BJ (cell line): ENCODE data around the gene TCF4. TPM values are rescaled to one million over a fixed set of nuclear protein-coding genes. Genes with fewer than 3 reads are reported as not detected.

ENCODE experiments used
- CTCF ChIA-PET: fragments of 350-600 bp; formaldehyde crosslinking; extraction: SDS; loops from one replicate; lab custom pipeline; 2021; ENCODE audit warnings: antibody characterized with exemption, inconsistent platforms; lab: Yijun Ruan, JAX
- POLR2A ChIA-PET: fragments of 300-600 bp; sonication (Branson Sonifier 250); formaldehyde crosslinking; extraction: SDS; loops from one replicate; lab custom pipeline; 2021; ENCODE audit warnings: antibody characterized with exemption; lab: Charles Lee
- DNase-seq: peaks from one replicate; pipeline ENCODE4 v3.0.0-alpha.2; 2011; ENCODE audit warnings: low read depth
- H3K27me3 ChIP-seq: 2 replicates; pipeline ENCODE4 v1.6.0; 2011; ENCODE audit warnings: low read length; ENCODE audit not compliant: control insufficient read depth, insufficient read depth
- H3K36me3 ChIP-seq: 2 replicates; pipeline ENCODE4 v1.5.1; 2011; ENCODE audit warnings: low read length; ENCODE audit not compliant: control insufficient read depth, insufficient read depth
- H3K4me3 ChIP-seq: 2 replicates; pipeline ENCODE4 v1.5.1; 2011; ENCODE audit warnings: low read depth, mild to moderate bottlenecking, control low read depth, low read length
- polyA plus RNA-seq: library from polyadenylated mRNA; depleted of rRNA; stranded (reverse); fragments of >200 nt; gene quantifications from 2 replicates; pipeline ENCODE4 v1.2.3, GENCODE V29; 2011
- TF ChIP-seq, protein P1 (sequence below): IDR thresholded peaks from 2 replicates; pipeline ENCODE4 v1.5.1; 2011; ENCODE audit warnings: low read depth, mild to moderate bottlenecking, control low read depth, inconsistent platforms, low read length, moderate library complexity; ENCODE audit not compliant: insufficient read depth

TCF4 gene
- polyA plus RNA-seq, 1 experiment = 65.8 TPM

DNA sequence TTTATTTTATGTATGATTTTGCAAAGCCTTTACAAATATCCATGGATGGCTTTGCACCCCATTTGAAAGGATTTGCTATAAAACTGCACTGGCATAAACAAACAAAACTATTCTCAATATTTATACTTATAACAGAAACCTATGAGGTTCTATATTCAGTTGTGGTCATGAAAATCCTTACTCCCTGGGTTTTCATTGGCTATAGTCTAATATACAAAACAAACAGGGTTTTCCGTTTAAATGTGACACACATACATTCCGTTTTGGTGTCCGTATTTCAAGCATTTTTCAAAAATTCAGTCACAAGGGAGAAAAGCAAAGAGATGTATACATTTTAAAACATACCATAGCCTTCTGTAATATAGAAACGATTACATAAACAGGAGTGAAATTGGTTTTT is 100.0 kb downstream of the TCF4 start:
- no peaks in the 10 kb centered on the region for H3K27me3 ChIP-seq
- POLR2A ChIA-PET = interaction anchor here (0.7 kb wide), 1 partner anchor 13 kb away, joined by 4 read pairs; no protein-coding TSS in a partner anchor
- no peak for DNase-seq
- TF ChIP-seq, protein P1, sequence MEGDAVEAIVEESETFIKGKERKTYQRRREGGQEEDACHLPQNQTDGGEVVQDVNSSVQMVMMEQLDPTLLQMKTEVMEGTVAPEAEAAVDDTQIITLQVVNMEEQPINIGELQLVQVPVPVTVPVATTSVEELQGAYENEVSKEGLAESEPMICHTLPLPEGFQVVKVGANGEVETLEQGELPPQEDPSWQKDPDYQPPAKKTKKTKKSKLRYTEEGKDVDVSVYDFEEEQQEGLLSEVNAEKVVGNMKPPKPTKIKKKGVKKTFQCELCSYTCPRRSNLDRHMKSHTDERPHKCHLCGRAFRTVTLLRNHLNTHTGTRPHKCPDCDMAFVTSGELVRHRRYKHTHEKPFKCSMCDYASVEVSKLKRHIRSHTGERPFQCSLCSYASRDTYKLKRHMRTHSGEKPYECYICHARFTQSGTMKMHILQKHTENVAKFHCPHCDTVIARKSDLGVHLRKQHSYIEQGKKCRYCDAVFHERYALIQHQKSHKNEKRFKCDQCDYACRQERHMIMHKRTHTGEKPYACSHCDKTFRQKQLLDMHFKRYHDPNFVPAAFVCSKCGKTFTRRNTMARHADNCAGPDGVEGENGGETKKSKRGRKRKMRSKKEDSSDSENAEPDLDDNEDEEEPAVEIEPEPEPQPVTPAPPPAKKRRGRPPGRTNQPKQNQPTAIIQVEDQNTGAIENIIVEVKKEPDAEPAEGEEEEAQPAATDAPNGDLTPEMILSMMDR = no peak
- H3K4me3 ChIP-seq = no peak overlapping the region
- CTCF ChIA-PET = interaction anchor here (1.8 kb wide), 1 partner anchor 10 kb away, joined by 5 read pairs; no protein-coding TSS in a partner anchor
- no peaks in the 10 kb centered on the region for H3K36me3 ChIP-seq

DNA sequence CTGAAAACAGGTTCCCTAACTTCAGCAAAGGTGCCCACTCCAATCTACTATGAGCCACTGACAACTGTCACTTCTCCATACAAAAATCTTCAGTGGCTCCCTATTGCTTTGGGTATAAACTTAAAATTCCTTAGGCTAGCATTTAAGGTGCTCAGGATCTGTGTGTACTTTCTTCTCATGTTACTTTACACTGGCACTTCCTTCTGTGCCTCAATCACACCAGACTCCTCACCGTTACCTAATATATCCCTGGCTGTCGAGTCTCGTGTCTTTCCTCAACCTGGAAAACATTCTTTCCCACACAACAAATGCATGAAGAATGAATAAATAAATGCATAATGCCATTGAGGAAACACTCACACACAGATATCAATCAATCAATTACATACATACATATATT is 101.1 kb downstream of the TCF4 start:
- Histone ChIP-seq H3K27me3 (no peaks in the 10 kb centered on the region), H3K4me3 (no peak overlapping the region), H3K36me3 (no peaks in the 10 kb centered on the region)
- ChIA-PET POLR2A (no interaction called here), CTCF (no interaction called here)
- TF ChIP-seq, protein P1 = no peak
- no peak for DNase-seq

DNA sequence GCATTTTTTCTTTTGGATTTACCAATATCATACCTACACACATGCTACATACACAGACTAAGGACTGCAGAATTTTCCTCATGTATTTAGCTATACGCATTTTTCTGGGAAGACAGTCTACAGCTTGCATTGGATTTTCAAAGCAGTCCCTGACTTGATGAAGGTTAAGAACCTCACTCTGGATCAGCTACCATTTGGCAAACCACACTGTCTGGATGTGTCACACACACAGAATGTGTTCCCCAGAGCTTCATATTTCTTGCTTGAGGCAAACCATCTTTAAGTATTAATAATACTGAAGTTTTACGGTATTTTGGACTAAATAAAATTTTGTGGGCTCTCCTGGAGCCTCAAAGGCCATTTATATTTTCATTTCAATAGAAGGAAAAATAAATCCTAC is 102.3 kb downstream of the TCF4 start:
- peak; percentile 50 for DNase-seq
- ChIA-PET POLR2A (interaction anchor here (0.6 kb wide), 1 partner anchor 15 kb away, joined by 3 read pairs; no protein-coding TSS in a partner anchor), CTCF (interaction anchor here (1.3 kb wide), 1 partner anchor 9 kb away, joined by 4 read pairs; no protein-coding TSS in a partner anchor)
- TF ChIP-seq, protein P1 = no peak
- H3K27me3 ChIP-seq = no peaks in the 10 kb centered on the region
- H3K4me3 ChIP-seq = no peak overlapping the region
- no peaks in the 10 kb centered on the region for H3K36me3 ChIP-seq

DNA sequence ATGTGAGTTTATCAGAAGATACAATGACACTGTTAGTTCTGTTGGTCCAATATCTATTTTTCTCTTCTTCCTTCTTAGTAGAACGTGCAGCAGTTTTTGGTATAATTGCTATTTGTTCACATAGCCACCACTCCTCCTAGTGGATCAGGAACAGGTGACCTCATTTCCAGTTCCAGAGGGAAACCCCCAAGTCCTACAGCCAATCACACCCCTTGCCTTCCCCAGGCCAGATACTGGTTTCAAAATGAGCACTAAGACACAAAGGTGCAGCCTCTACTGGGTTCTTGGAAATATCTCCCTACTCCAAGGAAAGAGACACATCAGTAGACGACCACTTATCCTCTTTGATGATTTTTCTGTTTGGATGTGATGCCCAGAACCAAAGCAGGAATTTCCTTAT is 103.2 kb downstream of the TCF4 start:
- no peaks in the 10 kb centered on the region for H3K36me3 ChIP-seq
- TF ChIP-seq, protein P1 = no peak
- H3K27me3 ChIP-seq = no peaks in the 10 kb centered on the region
- POLR2A ChIA-PET = no interaction called here
- no peak overlapping the region for H3K4me3 ChIP-seq
- CTCF ChIA-PET = interaction anchor here (1.3 kb wide), 1 partner anchor 10 kb away, joined by 4 read pairs; no protein-coding TSS in a partner anchor
- DNase-seq = no peak

DNA sequence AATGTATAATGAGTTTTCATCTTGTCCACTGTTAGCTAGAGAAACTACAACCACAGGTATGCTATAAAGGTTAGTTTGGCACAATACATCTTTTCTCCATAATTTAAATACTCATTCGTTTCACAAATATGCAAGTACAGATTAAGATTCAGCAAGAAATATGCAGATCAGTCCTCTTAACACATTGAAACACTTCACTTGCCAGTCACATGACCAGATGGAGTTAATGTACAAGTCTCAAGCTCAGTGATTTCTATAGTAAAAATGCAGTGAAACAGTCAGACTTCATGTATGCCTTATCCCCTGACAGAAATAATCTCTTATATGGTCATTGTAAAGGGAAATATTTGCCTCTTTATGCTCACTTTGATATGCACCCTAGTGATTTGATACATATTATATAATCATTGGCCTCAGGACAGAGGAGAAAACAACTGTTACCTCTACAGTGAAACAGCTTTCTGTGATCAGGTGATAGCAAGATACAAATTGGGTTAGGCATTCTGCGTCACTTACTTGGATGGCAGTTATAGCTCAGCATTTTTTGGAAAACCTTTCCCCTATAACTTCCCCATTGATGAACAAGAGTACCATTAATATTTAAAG is 104.6 kb downstream of the TCF4 start:
- Histone ChIP-seq H3K36me3 (no peaks in the 10 kb centered on the region), H3K4me3 (no peak overlapping the region), H3K27me3 (no peaks in the 10 kb centered on the region)
- DNase-seq = no peak
- ChIA-PET POLR2A (no interaction called here), CTCF (interaction anchor here (0.6 to 1.0 kb wide), 2 partner anchors 25 to 289 kb away, joined by 3 to 4 read pairs; no protein-coding TSS in a partner anchor)
- TF ChIP-seq, protein P1 = no peak
